Duodenal mucosa (tissue), 2 donors: ENCODE measurements around the gene ZCCHC2.

ENCODE experiments used
- H3K27ac ChIP-seq: one replicate; pipeline ENCODE4 v1.7.0; 2013; ENCODE audit warnings: low read depth, low read length
- H3K27me3 ChIP-seq, 2 donors: one replicate each; pipeline ENCODE4 v1.7.0; 2013; ENCODE audit warnings: low read length in 2 of 2, control low read depth in 1 of 2; ENCODE audit not compliant: insufficient read depth in 2 of 2, control insufficient read depth in 1 of 2
- H3K36me3 ChIP-seq, 2 donors: one replicate each; pipeline ENCODE4 v1.7.0; 2013; ENCODE audit warnings: low read length in 2 of 2, control low read depth in 1 of 2; ENCODE audit not compliant: insufficient read depth in 2 of 2, control insufficient read depth in 1 of 2
- H3K4me1 ChIP-seq, 2 donors: one replicate each; pipeline ENCODE4 v1.7.0; 2013; ENCODE audit warnings: low read length in 2 of 2, control low read depth in 1 of 2; ENCODE audit not compliant: insufficient read depth in 2 of 2, control insufficient read depth in 1 of 2
- H3K4me3 ChIP-seq, 2 donors: one replicate each; pipeline ENCODE4 v1.7.0; 2013; ENCODE audit warnings: low read length in 2 of 2, low read depth in 1 of 2
- H3K9ac ChIP-seq, 2 donors: one replicate each; pipeline ENCODE4 v1.7.0; 2013; ENCODE audit warnings: low read length in 2 of 2, low read depth in 1 of 2
- H3K9me3 ChIP-seq, 2 donors: one replicate each; pipeline ENCODE4 v1.7.0; 2013; ENCODE audit warnings: low read length in 2 of 2, control low read depth in 1 of 2; ENCODE audit not compliant: control insufficient read depth in 1 of 2

Gene ZCCHC2

GRCh38 chr18:62494764-62495163 is 28.1 kb upstream of the ZCCHC2 start:
- peaks cover 0 to 3% of the 10 kb centered on the region in 2 donors for H3K27me3 ChIP-seq
- H3K27ac ChIP-seq: no peak overlapping the region

DNA sequence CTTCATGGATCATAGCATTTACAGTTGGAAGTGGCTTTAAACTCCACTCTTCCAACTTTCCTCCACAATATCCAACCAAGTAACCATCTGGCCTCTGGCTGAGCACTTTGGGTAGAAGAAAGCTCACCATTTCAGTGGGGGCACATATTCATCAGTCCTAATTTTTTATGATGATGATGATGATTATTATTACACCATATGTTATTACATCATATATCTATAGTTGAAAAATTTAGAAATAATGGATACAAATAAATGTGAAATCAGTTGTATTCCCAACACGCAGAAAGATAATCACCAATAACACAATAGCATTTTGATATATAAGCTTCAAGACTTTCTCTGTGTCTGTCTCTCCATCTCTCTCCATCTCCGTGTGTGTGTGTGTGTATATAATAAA is 26.6 kb upstream of the ZCCHC2 start:
- Histone ChIP-seq H3K4me1 (peaks cover 11 to 29% of the 10 kb centered on the region in 2 donors), H3K27me3 (no peaks in the 10 kb centered on the region), H3K9me3 (no peaks in the 10 kb centered on the region), H3K27ac (no peak overlapping the region), H3K9ac (no peak overlapping the region), H3K4me3 (no peak overlapping the region), H3K36me3 (peaks cover 0 to 5% of the 10 kb centered on the region in 2 donors)

More at GRCh38 chr18:62494764-62495163, 28.1 kb upstream of the ZCCHC2 start:
- Histone ChIP-seq H3K9ac (no peak overlapping the region), H3K4me3 (no peak overlapping the region), H3K9me3 (no peaks in the 10 kb centered on the region), H3K36me3 (no peaks in the 10 kb centered on the region), H3K4me1 (peaks cover 19 to 35% of the 10 kb centered on the region in 2 donors)

- no peak overlapping the region for H3K9ac ChIP-seq
- no peak overlapping the region for H3K4me3 ChIP-seq
- peaks cover 11 to 30% of the 10 kb centered on the region in 2 donors for H3K4me1 ChIP-seq
Observed at GRCh38 chr18:62497190-62497772, 25.5 kb upstream of the ZCCHC2 start.

DNA sequence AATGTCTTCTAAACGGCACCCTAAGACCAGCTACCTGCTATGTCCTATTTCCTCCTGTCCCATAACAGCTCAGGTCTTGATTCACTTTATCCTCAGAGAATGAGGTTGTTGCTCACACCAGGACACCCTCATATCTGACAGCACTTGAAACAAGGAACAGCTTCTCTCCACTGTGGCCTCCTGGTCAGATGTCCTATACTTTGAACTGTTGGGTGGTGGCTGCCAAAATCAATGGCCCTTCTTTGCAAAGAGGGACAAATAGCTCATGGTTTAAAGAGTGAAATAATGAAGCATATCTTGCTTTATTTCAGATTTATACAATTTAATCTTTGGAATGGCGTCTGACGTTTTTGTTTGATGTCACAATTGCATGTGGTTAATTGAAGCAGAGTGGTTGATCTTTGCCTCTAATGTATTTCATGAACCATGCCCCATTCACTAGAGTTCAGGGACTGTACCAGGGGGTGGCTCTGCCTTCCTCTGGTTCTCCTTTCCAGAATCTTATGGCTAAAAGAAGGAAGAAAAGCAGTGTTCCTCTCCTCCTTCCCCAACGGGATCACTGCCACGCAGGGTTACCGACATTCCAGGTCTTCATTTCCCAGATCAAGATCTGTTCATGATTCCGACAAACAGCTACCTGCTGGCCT is 24.1 kb upstream of the ZCCHC2 start:
- no peak overlapping the region for H3K27ac ChIP-seq
- H3K9me3 ChIP-seq: no peaks in the 10 kb centered on the region
- no peak overlapping the region for H3K4me3 ChIP-seq
- H3K36me3 ChIP-seq: peaks cover 0 to 5% of the 10 kb centered on the region in 2 donors
- H3K4me1 ChIP-seq: peaks cover 11 to 18% of the 10 kb centered on the region in 2 donors
- H3K9ac ChIP-seq: no peak overlapping the region
- H3K27me3 ChIP-seq: no peaks in the 10 kb centered on the region

More at GRCh38 chr18:62497190-62497772, 25.5 kb upstream of the ZCCHC2 start:
- Histone ChIP-seq H3K27me3 (no peaks in the 10 kb centered on the region), H3K9me3 (no peaks in the 10 kb centered on the region), H3K27ac (no peak overlapping the region), H3K36me3 (peaks cover 0 to 5% of the 10 kb centered on the region in 2 donors)

GRCh38 chr18:62499263-62499650 is 23.6 kb upstream of the ZCCHC2 start:
- Histone ChIP-seq H3K27me3 (no peaks in the 10 kb centered on the region), H3K9me3 (no peaks in the 10 kb centered on the region), H3K4me1 (peaks cover 11 to 18% of the 10 kb centered on the region in 2 donors), H3K27ac (no peak overlapping the region), H3K36me3 (peaks cover 0 to 5% of the 10 kb centered on the region in 2 donors), H3K4me3 (no peak overlapping the region), H3K9ac (no peak overlapping the region)

GRCh38 chr18:62500174-62500573 is 22.7 kb upstream of the ZCCHC2 start:
- Histone ChIP-seq H3K27ac (no peak overlapping the region), H3K9me3 (no peaks in the 10 kb centered on the region), H3K27me3 (no peaks in the 10 kb centered on the region), H3K4me1 (peaks cover 11 to 18% of the 10 kb centered on the region in 2 donors), H3K36me3 (peaks cover 0 to 5% of the 10 kb centered on the region in 2 donors), H3K4me3 (no peak overlapping the region), H3K9ac (no peak overlapping the region)

- peaks cover 16 to 24% of the 10 kb centered on the region in 2 donors for H3K4me1 ChIP-seq
- H3K27ac ChIP-seq: no peak overlapping the region
- H3K27me3 ChIP-seq: no peaks in the 10 kb centered on the region
- H3K4me3 ChIP-seq: no peak overlapping the region
- no peak overlapping the region for H3K9ac ChIP-seq
- H3K36me3 ChIP-seq: peaks cover 0 to 5% of the 10 kb centered on the region in 2 donors
- H3K9me3 ChIP-seq: no peaks in the 10 kb centered on the region
Observed at GRCh38 chr18:62500966-62501591, 21.7 kb upstream of the ZCCHC2 start.

- Histone ChIP-seq H3K27me3 (no peaks in the 10 kb centered on the region), H3K9ac (peak overlapping the region; percentile 58 to 73), H3K4me3 (peak overlapping the region; percentile 71 to 75), H3K9me3 (no peaks in the 10 kb centered on the region), H3K4me1 (peaks cover 22 to 27% of the 10 kb centered on the region in 2 donors), H3K36me3 (no peaks in the 10 kb centered on the region), H3K27ac (no peak overlapping the region)
Observed at GRCh38 chr18:62505669-62506494, 16.9 kb upstream of the ZCCHC2 start.

DNA sequence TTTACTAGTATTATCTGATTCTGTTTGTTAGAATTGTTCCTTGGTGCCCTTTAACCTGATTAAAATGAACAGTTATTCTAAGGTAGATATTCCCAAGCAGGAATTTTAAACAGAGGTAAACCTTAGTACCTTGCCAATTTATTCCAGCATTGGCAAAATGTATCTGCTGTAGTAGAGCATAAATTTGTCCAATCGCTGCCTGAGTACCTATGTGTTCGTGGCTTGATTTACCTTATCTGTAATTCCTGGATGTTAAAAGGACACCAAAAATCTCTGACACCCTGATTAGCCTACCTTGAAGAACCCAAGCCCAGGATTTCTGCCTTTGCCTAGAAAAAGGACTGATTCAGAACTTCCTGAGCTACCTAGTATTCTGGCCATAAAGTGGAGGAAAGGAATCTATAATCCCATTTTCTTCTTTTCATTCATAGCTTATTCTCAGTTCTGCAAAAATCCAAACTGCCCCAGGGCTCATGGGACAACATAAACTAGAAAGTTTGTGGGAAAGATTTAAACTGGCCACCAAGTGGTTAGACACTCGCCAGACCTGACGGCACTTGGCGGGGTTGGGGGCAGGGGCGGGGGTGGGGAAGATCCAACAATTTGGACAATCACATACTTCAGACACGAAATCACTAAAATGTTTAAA is 16.2 kb upstream of the ZCCHC2 start:
- no peaks in the 10 kb centered on the region for H3K9me3 ChIP-seq
- H3K27me3 ChIP-seq: no peaks in the 10 kb centered on the region
- no peaks in the 10 kb centered on the region for H3K36me3 ChIP-seq
- H3K4me1 ChIP-seq: peaks cover 17 to 27% of the 10 kb centered on the region in 2 donors
- H3K4me3 ChIP-seq: peak overlapping the region; percentile 71 to 75
- no peak overlapping the region for H3K27ac ChIP-seq
- peak overlapping the region; percentile 58 to 73 for H3K9ac ChIP-seq
